CD14-positive monocyte (primary cell): ENCODE results near the gene RAD50. TPM values are rescaled to one million over a fixed set of nuclear protein-coding genes. Genes with fewer than 3 reads are reported as not detected.

ENCODE experiments used
- DNase-seq, 3 donors: peaks; one replicate each; pipeline ENCODE4 v3.0.0-alpha.2; 2011 to 2022
- H2AFZ ChIP-seq: 2 replicates; pipeline ENCODE4 v1.6.0; 2012; ENCODE audit warnings: mild to moderate bottlenecking, low read depth, low read length, inconsistent platforms; ENCODE audit not compliant: insufficient read depth, poor library complexity, severe bottlenecking
- H3K27ac ChIP-seq, 2 donors: 1 replicate in 1 of 2; 2 replicates in 1 of 2; pipeline ENCODE4 v1.5.1; 2012 to 2013; ENCODE audit warnings: low read length in 2 of 2, control low read depth in 1 of 2, inconsistent platforms in 1 of 2, low read depth in 1 of 2, mild to moderate bottlenecking in 1 of 2
- H3K27me3 ChIP-seq, 2 donors: one replicate each; pipeline versions ENCODE4 v1.6.0 to v1.6.1; 2011 to 2013; ENCODE audit warnings: low read length in 2 of 2; ENCODE audit not compliant: control insufficient read depth in 2 of 2, insufficient read depth in 2 of 2
- H3K36me3 ChIP-seq, 2 donors: replicated peaks in 1 of 2; 1 replicate in 1 of 2; 2 replicates in 1 of 2; pipeline versions ENCODE4 v1.5.1 to v1.6.1; 2012 to 2013; ENCODE audit warnings: low read length in 2 of 2, control low read depth in 1 of 2, inconsistent platforms in 1 of 2, mild to moderate bottlenecking in 1 of 2; ENCODE audit not compliant: insufficient read depth in 2 of 2, control insufficient read depth in 1 of 2
- H3K4me1 ChIP-seq, 2 donors: 1 replicate in 1 of 2; 2 replicates in 1 of 2; pipeline versions ENCODE4 v1.5.1 to v1.6.1; 2012 to 2013; ENCODE audit warnings: low read length in 2 of 2, control low read depth in 1 of 2, inconsistent platforms in 1 of 2, mild to moderate bottlenecking in 1 of 2, moderate library complexity in 1 of 2; ENCODE audit not compliant: insufficient read depth in 2 of 2, control insufficient read depth in 1 of 2
- H3K4me2 ChIP-seq: replicated peaks from 2 replicates; pipeline ENCODE3; 2012; ENCODE audit warnings: low read length, moderate library complexity, mild to moderate bottlenecking; ENCODE audit not compliant: poor library complexity, severe bottlenecking; ENCODE audit errors: extremely low read depth
- H3K4me3 ChIP-seq, 3 experiments: fragments of 200-600 bp in 1 of 3; sonication (generic) in 1 of 3; replicated peaks in 1 of 3; 1 replicate in 2 of 3; 2 replicates in 1 of 3; pipeline ENCODE4 v1.5.1; 2011 to 2013; ENCODE audit warnings: low read length in 3 of 3, mild to moderate bottlenecking in 3 of 3, control low read depth in 2 of 3, low read depth in 2 of 3, inconsistent platforms in 1 of 3, moderate library complexity in 1 of 3
- H3K79me2 ChIP-seq: 2 replicates; pipeline ENCODE4 v1.6.0; 2012; ENCODE audit warnings: mild to moderate bottlenecking, control low read depth, inconsistent platforms, low read length, moderate library complexity; ENCODE audit not compliant: insufficient read depth
- H3K9ac ChIP-seq: 2 replicates; pipeline ENCODE4 v1.6.0; 2017; ENCODE audit warnings: low read length, mild to moderate bottlenecking; ENCODE audit not compliant: insufficient read depth, poor library complexity, severe bottlenecking
- H3K9me3 ChIP-seq, 2 donors: replicated peaks in 1 of 2; 1 replicate in 1 of 2; 2 replicates in 1 of 2; pipeline versions ENCODE4 v1.5.1 to v1.6.1; 2012 to 2013; ENCODE audit warnings: low read length in 2 of 2, control low read depth in 1 of 2; ENCODE audit not compliant: control insufficient read depth in 1 of 2, insufficient read depth in 1 of 2
- H4K20me1 ChIP-seq: 2 replicates; pipeline ENCODE4 v1.6.0; 2012; ENCODE audit warnings: mild to moderate bottlenecking, low read length, control low read depth, moderate library complexity; ENCODE audit not compliant: insufficient read depth
- H3K27ac Mint-ChIP-seq, 7 donors: one replicate each; pipeline ENCODE4 v1.8.0; 2020; ENCODE audit warnings: mild to moderate bottlenecking in 7 of 7, mixed read lengths in 7 of 7, moderate library complexity in 6 of 7, inconsistent platforms in 2 of 7
- H3K27me3 Mint-ChIP-seq, 3 donors: one replicate each; pipeline ENCODE4 v1.8.0; 2021 to 2022; ENCODE audit warnings: low read depth in 3 of 3, mild to moderate bottlenecking in 3 of 3, mixed read lengths in 3 of 3, moderate library complexity in 3 of 3, inconsistent platforms in 1 of 3
- H3K36me3 Mint-ChIP-seq, 2 donors: one replicate each; pipeline ENCODE4 v1.8.0; 2020; ENCODE audit warnings: mixed read lengths in 2 of 2, inconsistent platforms in 1 of 2, mild to moderate bottlenecking in 1 of 2
- H3K4me1 Mint-ChIP-seq: one replicate; pipeline ENCODE4 v1.8.0; 2020; ENCODE audit warnings: mild to moderate bottlenecking, mixed read lengths
- H3K4me3 Mint-ChIP-seq, 2 donors: one replicate each; pipeline ENCODE4 v1.8.0; 2020; ENCODE audit warnings: mild to moderate bottlenecking in 2 of 2, mixed read lengths in 2 of 2, moderate library complexity in 1 of 2
- H3K9me3 Mint-ChIP-seq, 7 donors: one replicate each; pipeline ENCODE4 v1.8.0; 2020 to 2022; ENCODE audit warnings: mixed read lengths in 7 of 7, mild to moderate bottlenecking in 6 of 7, moderate library complexity in 6 of 7, inconsistent platforms in 2 of 7
- WGBS: methylation state at CpG from one replicate; pipeline ENCODE4 v1.1.5; 2013; ENCODE audit warnings: missing lambda C conversion rate; ENCODE audit not compliant: insufficient coverage; 5-methylcytosine and 5-hydroxymethylcytosine counted together
- intact Hi-C, 2 donors: fragments of 100-400 bp; cut with micrococcal nuclease; formaldehyde crosslinking; loops; one replicate each; pipeline versions ENCODE4 v1.15.0 to v1.15.1; 2023
- polyA plus RNA-seq, 3 donors: library from polyadenylated mRNA; depleted of rRNA in 1 of 3; unstranded in 2 of 3; stranded (reverse) in 1 of 3; fragments of 300-500 nt in 2 of 3; fragments of >200 nt in 1 of 3; fragmentation: Illumina TruSeq in 2 of 3; gene quantifications; 1 replicate in 2 of 3; 2 replicates in 1 of 3; pipeline ENCODE4 v1.2.3, GENCODE V29; 2012 to 2021
- TF ChIP-seq, protein P1 (sequence below): fragments of 200-600 bp; IDR thresholded peaks from one replicate; pipeline ENCODE4 v1.8.0; 2022; ENCODE audit warnings: antibody characterized with exemption, mild to moderate bottlenecking

RAD50 gene
- polyA plus RNA-seq, 3 donors: 5.8 to 9.3 (median 8.2) TPM

DNA sequence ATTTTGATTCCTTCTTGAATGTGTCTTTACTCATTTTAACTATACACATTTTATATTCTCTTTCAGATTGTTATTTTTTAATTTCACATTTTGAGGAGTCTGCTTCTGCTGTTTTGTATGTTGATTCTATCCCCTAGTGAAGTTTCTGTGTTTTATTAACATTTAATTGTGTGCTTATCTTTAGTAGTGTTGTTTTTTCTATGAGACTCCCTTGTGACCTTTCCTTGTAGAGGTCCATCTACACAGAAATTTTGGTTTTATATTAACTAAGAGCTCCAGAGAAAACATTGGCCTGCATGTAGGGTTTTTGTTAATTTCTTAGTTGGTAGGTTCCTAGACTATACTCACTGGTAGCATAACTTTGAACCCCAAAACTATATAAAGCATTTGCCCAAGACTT lies 65.8 kb downstream of the RAD50 start:
- no peaks in the 10 kb centered on the region for H3K27me3 ChIP-seq
- TF ChIP-seq, protein P1, sequence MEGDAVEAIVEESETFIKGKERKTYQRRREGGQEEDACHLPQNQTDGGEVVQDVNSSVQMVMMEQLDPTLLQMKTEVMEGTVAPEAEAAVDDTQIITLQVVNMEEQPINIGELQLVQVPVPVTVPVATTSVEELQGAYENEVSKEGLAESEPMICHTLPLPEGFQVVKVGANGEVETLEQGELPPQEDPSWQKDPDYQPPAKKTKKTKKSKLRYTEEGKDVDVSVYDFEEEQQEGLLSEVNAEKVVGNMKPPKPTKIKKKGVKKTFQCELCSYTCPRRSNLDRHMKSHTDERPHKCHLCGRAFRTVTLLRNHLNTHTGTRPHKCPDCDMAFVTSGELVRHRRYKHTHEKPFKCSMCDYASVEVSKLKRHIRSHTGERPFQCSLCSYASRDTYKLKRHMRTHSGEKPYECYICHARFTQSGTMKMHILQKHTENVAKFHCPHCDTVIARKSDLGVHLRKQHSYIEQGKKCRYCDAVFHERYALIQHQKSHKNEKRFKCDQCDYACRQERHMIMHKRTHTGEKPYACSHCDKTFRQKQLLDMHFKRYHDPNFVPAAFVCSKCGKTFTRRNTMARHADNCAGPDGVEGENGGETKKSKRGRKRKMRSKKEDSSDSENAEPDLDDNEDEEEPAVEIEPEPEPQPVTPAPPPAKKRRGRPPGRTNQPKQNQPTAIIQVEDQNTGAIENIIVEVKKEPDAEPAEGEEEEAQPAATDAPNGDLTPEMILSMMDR: no peak
- intact Hi-C loops: no loop called here
- no peak overlapping the region for H3K27ac Mint-ChIP-seq
- H3K4me3 ChIP-seq: no peak overlapping the region
- H3K27me3 Mint-ChIP-seq: no peaks in the 10 kb centered on the region
- DNase-seq: no peak
- H3K79me2 ChIP-seq: no peaks in the 10 kb centered on the region
- H3K4me1 Mint-ChIP-seq: no peaks in the 10 kb centered on the region
- no peaks in the 10 kb centered on the region for H4K20me1 ChIP-seq
- no peak overlapping the region for H3K4me2 ChIP-seq
- no peak overlapping the region for H2AFZ ChIP-seq
- no peaks in the 10 kb centered on the region for H3K9me3 ChIP-seq
- peaks cover 35 to 87% of the 10 kb centered on the region in 2 donors for H3K36me3 ChIP-seq
- H3K9me3 Mint-ChIP-seq: no peaks in the 10 kb centered on the region
- H3K4me3 Mint-ChIP-seq: no peak overlapping the region
- H3K36me3 Mint-ChIP-seq: peaks cover 62 to 72% of the 10 kb centered on the region in 2 donors
- H3K27ac ChIP-seq: no peak overlapping the region
- no peaks in the 10 kb centered on the region for H3K4me1 ChIP-seq
- H3K9ac ChIP-seq: no peak overlapping the region

GRCh38 chr5:132627470-132627869 lies 70.7 kb downstream of the RAD50 start:
- Histone ChIP-seq H3K79me2 (no peaks in the 10 kb centered on the region), H3K9me3 (no peaks in the 10 kb centered on the region), H4K20me1 (no peaks in the 10 kb centered on the region), H3K4me3 (no peak overlapping the region), H3K27me3 (no peaks in the 10 kb centered on the region), H3K4me2 (no peak overlapping the region), H3K27ac (no peak overlapping the region), H2AFZ (no peak overlapping the region), H3K4me1 (no peaks in the 10 kb centered on the region), H3K36me3 (peaks cover 22 to 89% of the 10 kb centered on the region in 2 donors), H3K9ac (no peak overlapping the region)
- TF ChIP-seq, protein P1: no peak
- Mint-ChIP-seq H3K27me3 (no peaks in the 10 kb centered on the region), H3K4me1 (no peaks in the 10 kb centered on the region), H3K9me3 (no peaks in the 10 kb centered on the region), H3K36me3 (peaks cover 47 to 61% of the 10 kb centered on the region in 2 donors), H3K27ac (peak overlapping the region in 1 of 7 donors; percentile 5), H3K4me3 (no peak overlapping the region)
- intact Hi-C loops: no loop called here
- no peak for DNase-seq
- WGBS: 93% methylated on average over 2 of the region's 2 CpGs
